Measurements from ENCODE around the gene STK17B. TPM values are rescaled to one million over a fixed set of nuclear protein-coding genes. Genes with fewer than 3 reads are reported as not detected.

STK17B gene
- total and polyA plus RNA-seq, 10 of the 15 experiments (the other 5 are each of a cell fraction or from before 2014, with no cell fraction given), result 21.2 to 108 (median 53.7) TPM

DNA sequence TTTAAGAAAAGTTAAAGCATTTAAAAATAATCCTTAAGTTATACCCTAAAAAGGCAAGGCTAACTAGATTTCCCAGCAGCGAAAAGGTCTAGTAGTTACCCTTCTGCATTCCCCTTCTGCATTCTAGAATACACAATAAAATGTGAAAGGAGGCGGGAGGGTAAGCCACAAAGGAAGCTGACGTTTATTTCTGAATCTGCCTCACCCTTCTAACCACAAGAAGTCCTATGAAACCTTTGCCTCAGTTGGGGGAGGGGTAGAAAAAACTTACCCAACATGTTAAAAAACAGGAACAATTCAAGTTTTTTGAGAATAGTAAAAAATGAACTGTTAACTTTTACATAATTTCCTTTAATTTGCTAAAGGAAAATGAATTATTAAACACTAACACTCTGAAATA, 11.3 kb downstream of the STK17B start (continued):
- TF ChIP-seq, protein P1, sequence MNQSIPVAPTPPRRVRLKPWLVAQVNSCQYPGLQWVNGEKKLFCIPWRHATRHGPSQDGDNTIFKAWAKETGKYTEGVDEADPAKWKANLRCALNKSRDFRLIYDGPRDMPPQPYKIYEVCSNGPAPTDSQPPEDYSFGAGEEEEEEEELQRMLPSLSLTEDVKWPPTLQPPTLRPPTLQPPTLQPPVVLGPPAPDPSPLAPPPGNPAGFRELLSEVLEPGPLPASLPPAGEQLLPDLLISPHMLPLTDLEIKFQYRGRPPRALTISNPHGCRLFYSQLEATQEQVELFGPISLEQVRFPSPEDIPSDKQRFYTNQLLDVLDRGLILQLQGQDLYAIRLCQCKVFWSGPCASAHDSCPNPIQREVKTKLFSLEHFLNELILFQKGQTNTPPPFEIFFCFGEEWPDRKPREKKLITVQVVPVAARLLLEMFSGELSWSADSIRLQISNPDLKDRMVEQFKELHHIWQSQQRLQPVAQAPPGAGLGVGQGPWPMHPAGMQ (IDR thresholded peaks at IDR 0.05; ENCODE audit: borderline replicate concordance), result no peak
- peak; percentile 25 for TF ChIP-seq RELA (IDR thresholded peaks at IDR 0.05; ENCODE audit: borderline replicate concordance, partially characterized antibody)
- TF ChIP-seq, protein P2, sequence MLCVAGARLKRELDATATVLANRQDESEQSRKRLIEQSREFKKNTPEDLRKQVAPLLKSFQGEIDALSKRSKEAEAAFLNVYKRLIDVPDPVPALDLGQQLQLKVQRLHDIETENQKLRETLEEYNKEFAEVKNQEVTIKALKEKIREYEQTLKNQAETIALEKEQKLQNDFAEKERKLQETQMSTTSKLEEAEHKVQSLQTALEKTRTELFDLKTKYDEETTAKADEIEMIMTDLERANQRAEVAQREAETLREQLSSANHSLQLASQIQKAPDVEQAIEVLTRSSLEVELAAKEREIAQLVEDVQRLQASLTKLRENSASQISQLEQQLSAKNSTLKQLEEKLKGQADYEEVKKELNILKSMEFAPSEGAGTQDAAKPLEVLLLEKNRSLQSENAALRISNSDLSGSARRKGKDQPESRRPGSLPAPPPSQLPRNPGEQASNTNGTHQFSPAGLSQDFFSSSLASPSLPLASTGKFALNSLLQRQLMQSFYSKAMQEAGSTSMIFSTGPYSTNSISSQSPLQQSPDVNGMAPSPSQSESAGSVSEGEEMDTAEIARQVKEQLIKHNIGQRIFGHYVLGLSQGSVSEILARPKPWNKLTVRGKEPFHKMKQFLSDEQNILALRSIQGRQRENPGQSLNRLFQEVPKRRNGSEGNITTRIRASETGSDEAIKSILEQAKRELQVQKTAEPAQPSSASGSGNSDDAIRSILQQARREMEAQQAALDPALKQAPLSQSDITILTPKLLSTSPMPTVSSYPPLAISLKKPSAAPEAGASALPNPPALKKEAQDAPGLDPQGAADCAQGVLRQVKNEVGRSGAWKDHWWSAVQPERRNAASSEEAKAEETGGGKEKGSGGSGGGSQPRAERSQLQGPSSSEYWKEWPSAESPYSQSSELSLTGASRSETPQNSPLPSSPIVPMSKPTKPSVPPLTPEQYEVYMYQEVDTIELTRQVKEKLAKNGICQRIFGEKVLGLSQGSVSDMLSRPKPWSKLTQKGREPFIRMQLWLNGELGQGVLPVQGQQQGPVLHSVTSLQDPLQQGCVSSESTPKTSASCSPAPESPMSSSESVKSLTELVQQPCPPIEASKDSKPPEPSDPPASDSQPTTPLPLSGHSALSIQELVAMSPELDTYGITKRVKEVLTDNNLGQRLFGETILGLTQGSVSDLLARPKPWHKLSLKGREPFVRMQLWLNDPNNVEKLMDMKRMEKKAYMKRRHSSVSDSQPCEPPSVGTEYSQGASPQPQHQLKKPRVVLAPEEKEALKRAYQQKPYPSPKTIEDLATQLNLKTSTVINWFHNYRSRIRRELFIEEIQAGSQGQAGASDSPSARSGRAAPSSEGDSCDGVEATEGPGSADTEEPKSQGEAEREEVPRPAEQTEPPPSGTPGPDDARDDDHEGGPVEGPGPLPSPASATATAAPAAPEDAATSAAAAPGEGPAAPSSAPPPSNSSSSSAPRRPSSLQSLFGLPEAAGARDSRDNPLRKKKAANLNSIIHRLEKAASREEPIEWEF (IDR thresholded peaks at IDR 0.05; ENCODE audit: insufficient replicate concordance, low read depth, low read length), result no peak
- no peak for TF ChIP-seq POLR2AphosphoS5 (IDR thresholded peaks at IDR 0.05; ENCODE audit: low read length)
- TF ChIP-seq, protein P3, sequence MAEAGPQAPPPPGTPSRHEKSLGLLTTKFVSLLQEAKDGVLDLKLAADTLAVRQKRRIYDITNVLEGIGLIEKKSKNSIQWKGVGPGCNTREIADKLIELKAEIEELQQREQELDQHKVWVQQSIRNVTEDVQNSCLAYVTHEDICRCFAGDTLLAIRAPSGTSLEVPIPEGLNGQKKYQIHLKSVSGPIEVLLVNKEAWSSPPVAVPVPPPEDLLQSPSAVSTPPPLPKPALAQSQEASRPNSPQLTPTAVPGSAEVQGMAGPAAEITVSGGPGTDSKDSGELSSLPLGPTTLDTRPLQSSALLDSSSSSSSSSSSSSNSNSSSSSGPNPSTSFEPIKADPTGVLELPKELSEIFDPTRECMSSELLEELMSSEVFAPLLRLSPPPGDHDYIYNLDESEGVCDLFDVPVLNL (IDR thresholded peaks at IDR 0.05; ENCODE audit: low read depth, low read length), result no peak
- TF ChIP-seq SMC3 (IDR thresholded peaks at IDR 0.05; ENCODE audit: borderline replicate concordance, low read length), result no peak
- TF ChIP-seq ZBED1 (IDR thresholded peaks at IDR 0.05; ENCODE audit: borderline replicate concordance), result peak; percentile 93
- TF ChIP-seq, protein P4, sequence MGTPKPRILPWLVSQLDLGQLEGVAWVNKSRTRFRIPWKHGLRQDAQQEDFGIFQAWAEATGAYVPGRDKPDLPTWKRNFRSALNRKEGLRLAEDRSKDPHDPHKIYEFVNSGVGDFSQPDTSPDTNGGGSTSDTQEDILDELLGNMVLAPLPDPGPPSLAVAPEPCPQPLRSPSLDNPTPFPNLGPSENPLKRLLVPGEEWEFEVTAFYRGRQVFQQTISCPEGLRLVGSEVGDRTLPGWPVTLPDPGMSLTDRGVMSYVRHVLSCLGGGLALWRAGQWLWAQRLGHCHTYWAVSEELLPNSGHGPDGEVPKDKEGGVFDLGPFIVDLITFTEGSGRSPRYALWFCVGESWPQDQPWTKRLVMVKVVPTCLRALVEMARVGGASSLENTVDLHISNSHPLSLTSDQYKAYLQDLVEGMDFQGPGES (IDR thresholded peaks at IDR 0.05), result no peak
- no peak for TF ChIP-seq RFX5 (IDR thresholded peaks at IDR 0.05; ENCODE audit: low read depth, low read length)
- TF ChIP-seq PAX8 (IDR thresholded peaks at IDR 0.05), result 0 out of 2 replicates have a peak, but pooled peaks have one; percentile 48
- no peak for TF ChIP-seq YBX1 (IDR thresholded peaks at IDR 0.05)
- TF ChIP-seq ASH2L (IDR thresholded peaks at IDR 0.05; ENCODE audit: borderline replicate concordance, low read depth), result no peak; the same call in 1 of the 2 replicates
- peak in 1 of 2 experiments; percentile 80; a peak in 1 of 4 replicates for TF ChIP-seq SRF (IDR thresholded peaks at IDR 0.05; ENCODE audit: low read depth in 2 of 2, low read length in 2 of 2)
- no peak for TF ChIP-seq NFXL1 (IDR thresholded peaks at IDR 0.05; ENCODE audit: borderline replicate concordance)

All from GM12878 (cell line).